ENCODE measurements around the gene OR11H7.
"Not testable (repeated sequence)": the region's sequence is repeated elsewhere in the genome, so short reads cannot be mapped to it uniquely, and the experiment has no call there.

Gene OR11H7

DNA sequence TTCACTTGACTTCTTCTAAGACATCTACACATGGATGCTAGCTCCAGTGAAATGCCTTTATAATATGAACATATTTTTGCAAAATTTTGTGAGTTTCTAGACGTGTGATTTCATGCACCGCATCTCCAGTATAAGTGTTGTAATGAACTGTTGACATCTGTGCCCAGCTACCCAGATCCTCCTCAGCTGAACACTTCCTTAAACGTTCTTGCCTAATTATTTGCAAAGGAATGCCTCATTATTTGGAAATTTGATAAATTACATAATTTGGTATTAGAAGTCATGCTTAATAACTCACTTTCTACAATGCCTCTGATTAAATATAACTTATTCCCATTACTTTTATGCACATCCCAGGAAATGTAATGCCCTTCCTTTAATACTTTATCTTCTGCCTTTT, 24.1 kb upstream of the OR11H7 start:
- Histone ChIP-seq H3K4me3 (ENCODE audit: low read length) (no peak overlapping the region), H3K27ac (ENCODE audit: low read length) (no peak overlapping the region), H3K9ac (ENCODE audit: low read depth, low read length) (no peak overlapping the region), H3K4me1 (ENCODE audit: insufficient read depth, low read length) (no peaks in the 10 kb centered on the region), H3K9me3 (ENCODE audit: insufficient read depth, low read depth, low read length) (peaks cover 83% of the 10 kb centered on the region), H3K27me3 (ENCODE audit: insufficient read depth, low read length) (no peaks in the 10 kb centered on the region), H3K36me3 (ENCODE audit: insufficient read depth, low read depth, low read length) (no peaks in the 10 kb centered on the region)

DNA sequence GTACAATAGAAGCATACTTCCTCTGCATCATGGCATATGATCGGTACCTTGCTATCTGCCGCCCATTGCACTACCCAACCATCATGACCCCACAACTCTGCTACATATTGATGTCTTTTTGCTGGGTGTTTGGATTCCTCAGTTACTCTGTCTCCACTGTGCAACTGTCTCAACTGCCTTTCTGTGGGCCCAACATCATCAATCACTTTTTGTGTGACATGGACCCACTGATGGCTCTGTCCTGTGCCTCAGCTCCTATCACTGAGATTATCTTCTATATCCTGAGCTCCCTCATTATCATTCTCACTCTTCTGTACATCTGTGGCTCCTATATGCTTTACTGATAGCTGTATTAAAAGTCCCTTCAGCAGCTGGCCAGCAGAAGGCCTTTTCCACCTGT, 19.2 kb upstream of the OR11H7 start:
- H3K4me3 ChIP-seq (ENCODE audit: low read length), result no peak overlapping the region
- H3K27ac ChIP-seq (ENCODE audit: low read length), result no peak overlapping the region
- peaks cover 68% of the 10 kb centered on the region for H3K9me3 ChIP-seq (ENCODE audit: insufficient read depth, low read depth, low read length)
- no peaks in the 10 kb centered on the region for H3K27me3 ChIP-seq (ENCODE audit: insufficient read depth, low read length)
- no peaks in the 10 kb centered on the region for H3K4me1 ChIP-seq (ENCODE audit: insufficient read depth, low read length)
- H3K36me3 ChIP-seq (ENCODE audit: insufficient read depth, low read depth, low read length), result no peaks in the 10 kb centered on the region
- H3K9ac ChIP-seq (ENCODE audit: low read depth, low read length), result no peak overlapping the region

DNA sequence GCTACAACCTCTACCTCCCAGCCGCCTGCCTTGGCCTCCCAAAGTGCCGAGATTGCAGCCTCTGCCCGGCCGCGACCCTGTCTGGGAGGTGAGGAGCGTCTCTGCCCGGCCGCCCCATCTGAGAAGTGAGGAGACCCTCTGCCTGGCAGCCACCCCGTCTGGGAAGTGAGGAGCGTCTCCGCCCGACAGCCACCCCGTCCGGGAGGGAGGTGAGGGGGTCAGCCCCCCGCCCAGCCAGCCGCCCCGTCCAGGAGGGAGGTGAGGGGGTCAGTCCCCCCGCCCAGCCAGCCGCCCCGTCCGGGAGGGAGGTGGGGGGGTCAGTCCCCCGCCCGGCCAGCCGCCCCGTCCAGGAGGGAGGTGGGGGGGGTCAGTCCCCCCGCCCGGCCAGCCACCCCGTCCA, 16.4 kb upstream of the OR11H7 start:
- H3K27me3 ChIP-seq (ENCODE audit: insufficient read depth, low read length); H3K27ac ChIP-seq (ENCODE audit: low read length); H3K4me3 ChIP-seq (ENCODE audit: low read length); H3K9ac ChIP-seq (ENCODE audit: low read depth, low read length); H3K4me1 ChIP-seq (ENCODE audit: insufficient read depth, low read length); H3K36me3 ChIP-seq (ENCODE audit: insufficient read depth, low read depth, low read length): not testable (repeated sequence)
- peaks cover 65% of the 10 kb centered on the region for H3K9me3 ChIP-seq (ENCODE audit: insufficient read depth, low read depth, low read length)

DNA sequence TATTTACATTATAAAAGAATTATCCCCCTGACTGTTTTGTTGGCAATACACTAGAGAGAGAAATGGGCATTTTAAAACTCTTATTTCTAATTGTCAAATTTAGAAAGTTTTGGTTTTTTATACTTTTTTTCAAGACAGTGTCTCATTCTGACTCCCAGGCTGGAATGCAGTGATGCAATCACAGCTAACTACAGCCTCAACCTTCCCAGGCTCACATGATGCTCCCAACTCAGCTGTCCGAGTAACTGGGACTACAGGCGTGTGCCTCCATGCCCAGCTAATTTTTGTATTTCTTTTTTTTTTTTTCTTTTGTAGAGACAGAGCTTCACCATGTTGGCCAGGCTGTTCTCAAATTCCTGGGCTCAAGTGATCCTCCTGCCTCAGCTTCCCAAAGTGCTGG, 13.6 kb upstream of the OR11H7 start:
- no peak overlapping the region for H3K27ac ChIP-seq (ENCODE audit: low read length)
- no peak overlapping the region for H3K9ac ChIP-seq (ENCODE audit: low read depth, low read length)
- no peaks in the 10 kb centered on the region for H3K27me3 ChIP-seq (ENCODE audit: insufficient read depth, low read length)
- no peak overlapping the region for H3K4me3 ChIP-seq (ENCODE audit: low read length)
- no peaks in the 10 kb centered on the region for H3K36me3 ChIP-seq (ENCODE audit: insufficient read depth, low read depth, low read length)
- H3K4me1 ChIP-seq (ENCODE audit: insufficient read depth, low read length), result no peaks in the 10 kb centered on the region
- peaks cover 64% of the 10 kb centered on the region for H3K9me3 ChIP-seq (ENCODE audit: insufficient read depth, low read depth, low read length)

DNA sequence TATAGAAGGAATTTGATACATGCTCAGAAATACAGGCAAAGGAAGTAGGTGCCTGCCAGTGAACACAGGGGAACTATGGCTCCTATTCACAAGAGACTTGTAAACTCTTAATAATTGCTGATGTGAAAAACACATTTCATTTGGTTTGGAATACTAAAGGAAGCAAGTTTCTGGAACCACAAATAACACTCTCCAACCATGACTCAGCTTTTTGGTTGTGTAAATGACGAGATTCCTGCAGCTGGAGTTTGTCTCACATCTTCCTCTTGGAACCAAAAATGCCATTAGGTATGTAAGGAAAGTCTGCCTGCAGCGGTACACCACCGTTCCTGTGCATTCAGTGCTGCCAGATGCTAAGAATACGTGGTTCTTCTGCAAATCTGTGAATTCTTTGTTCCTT, 9.7 kb upstream of the OR11H7 start:
- Histone ChIP-seq H3K27ac (ENCODE audit: low read length) (no peak overlapping the region), H3K4me3 (ENCODE audit: low read length) (no peak overlapping the region), H3K9me3 (ENCODE audit: insufficient read depth, low read depth, low read length) (peaks cover 78% of the 10 kb centered on the region), H3K4me1 (ENCODE audit: insufficient read depth, low read length) (no peaks in the 10 kb centered on the region), H3K36me3 (ENCODE audit: insufficient read depth, low read depth, low read length) (no peaks in the 10 kb centered on the region), H3K9ac (ENCODE audit: low read depth, low read length) (no peak overlapping the region), H3K27me3 (ENCODE audit: insufficient read depth, low read length) (no peaks in the 10 kb centered on the region)

DNA sequence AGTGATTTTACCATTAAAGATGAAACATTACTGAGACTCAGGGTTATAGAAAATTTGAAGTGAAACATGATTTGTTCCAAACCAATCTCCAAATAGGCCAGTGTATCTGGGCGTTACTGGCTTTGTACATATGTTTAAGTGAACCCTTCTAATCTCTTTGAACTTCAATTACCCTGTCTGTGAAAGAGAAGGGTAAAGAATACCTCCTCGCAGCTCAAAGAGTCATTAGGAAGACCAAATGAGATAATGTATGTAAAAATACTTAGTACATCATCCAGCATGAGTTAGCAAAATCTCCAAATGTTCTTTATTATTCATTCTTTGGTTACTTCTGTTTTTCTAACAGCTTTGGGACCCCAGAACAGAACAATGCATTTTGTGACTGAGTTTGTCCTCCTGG, 5.4 kb upstream of the OR11H7 start, which contains the start of gene OR11H6:
TSS of gene OR11H6 (plus strand) at position 301 of the 400 bp plus-strand sequence. CDS start at position 301, 0 bp downstream.
- Histone ChIP-seq H3K9ac (ENCODE audit: low read depth, low read length) (no peak within 1 kb of the TSS), H3K9me3 (ENCODE audit: insufficient read depth, low read depth, low read length) (peaks cover 78% of the 10 kb centered on the region)

DNA sequence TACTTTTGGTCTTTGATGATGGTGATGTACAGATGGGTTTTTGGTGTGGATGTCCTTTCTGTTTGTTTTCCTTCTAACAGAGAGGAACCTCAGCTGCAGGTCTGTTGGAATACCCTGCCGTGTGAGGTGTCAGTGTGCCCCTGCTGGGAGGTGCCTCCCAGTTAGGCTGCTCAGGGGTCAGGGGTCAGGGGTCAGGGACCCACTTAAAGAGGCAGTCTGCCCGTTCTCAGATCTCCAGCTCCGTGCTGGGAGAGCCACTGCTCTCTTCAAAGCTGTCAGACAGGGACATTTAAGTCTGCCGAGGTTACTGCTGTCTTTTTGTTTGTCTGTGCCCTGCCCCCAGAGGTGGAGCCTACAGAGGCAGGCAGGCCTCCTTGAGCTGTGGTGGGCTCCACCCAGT, 6.6 kb downstream of the OR11H7 start:
- peaks cover 18% of the 10 kb centered on the region for H3K9me3 ChIP-seq (ENCODE audit: insufficient read depth, low read depth, low read length)
- H3K4me1 ChIP-seq (ENCODE audit: insufficient read depth, low read length); H3K27me3 ChIP-seq (ENCODE audit: insufficient read depth, low read length); H3K27ac ChIP-seq (ENCODE audit: low read length); H3K9ac ChIP-seq (ENCODE audit: low read depth, low read length); H3K4me3 ChIP-seq (ENCODE audit: low read length); H3K36me3 ChIP-seq (ENCODE audit: insufficient read depth, low read depth, low read length): not testable (repeated sequence)

More for the DNA sequence above, 5.4 kb upstream of the OR11H7 start, which contains the start of gene OR11H6:
- no peaks in the 10 kb centered on the region for H3K27me3 ChIP-seq (ENCODE audit: insufficient read depth, low read length)
- H3K4me3 ChIP-seq (ENCODE audit: low read length), result no peak within 1 kb of the TSS
- H3K36me3 ChIP-seq (ENCODE audit: insufficient read depth, low read depth, low read length), result no peaks in the 10 kb centered on the region
- H3K4me1 ChIP-seq (ENCODE audit: insufficient read depth, low read length), result no peaks in the 10 kb centered on the region
- no peak within 1 kb of the TSS for H3K27ac ChIP-seq (ENCODE audit: low read length)

DNA sequence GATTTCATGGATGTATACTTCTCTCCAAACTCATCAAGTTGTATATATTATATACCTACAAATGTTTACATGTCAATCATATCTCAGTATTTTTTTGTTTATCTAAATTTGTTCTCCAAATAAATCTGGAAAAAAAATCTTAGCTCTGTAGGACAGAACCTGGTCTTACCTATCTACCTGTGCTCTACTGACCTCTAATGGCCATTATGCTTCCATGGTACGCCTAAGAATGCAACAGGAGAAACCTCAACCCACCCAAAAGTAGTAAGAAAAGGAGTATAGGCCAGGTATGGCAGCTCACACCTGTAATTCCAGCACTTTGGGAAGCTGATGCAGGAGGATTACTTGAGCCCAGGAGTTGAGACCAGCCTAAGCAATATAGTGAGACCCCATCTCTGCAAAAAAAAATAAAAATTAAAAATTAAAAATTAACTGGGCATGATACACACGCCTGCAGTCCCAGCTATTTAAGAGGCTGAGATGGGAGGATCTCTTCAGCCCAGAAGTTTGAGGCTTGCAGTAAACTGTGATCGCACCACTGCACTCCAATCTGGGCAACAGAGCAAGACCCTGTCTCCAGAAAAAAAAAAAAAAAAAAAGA, 19.0 kb downstream of the OR11H7 start:
- H3K9ac ChIP-seq (ENCODE audit: low read depth, low read length), result no peak overlapping the region
- no peak overlapping the region for H3K27ac ChIP-seq (ENCODE audit: low read length)
- no peaks in the 10 kb centered on the region for H3K36me3 ChIP-seq (ENCODE audit: insufficient read depth, low read depth, low read length)
- H3K4me1 ChIP-seq (ENCODE audit: insufficient read depth, low read length), result no peaks in the 10 kb centered on the region
- H3K27me3 ChIP-seq (ENCODE audit: insufficient read depth, low read length), result no peaks in the 10 kb centered on the region
- H3K4me3 ChIP-seq (ENCODE audit: low read length), result no peak overlapping the region
- H3K9me3 ChIP-seq (ENCODE audit: insufficient read depth, low read depth, low read length), result peaks cover 57% of the 10 kb centered on the region

DNA sequence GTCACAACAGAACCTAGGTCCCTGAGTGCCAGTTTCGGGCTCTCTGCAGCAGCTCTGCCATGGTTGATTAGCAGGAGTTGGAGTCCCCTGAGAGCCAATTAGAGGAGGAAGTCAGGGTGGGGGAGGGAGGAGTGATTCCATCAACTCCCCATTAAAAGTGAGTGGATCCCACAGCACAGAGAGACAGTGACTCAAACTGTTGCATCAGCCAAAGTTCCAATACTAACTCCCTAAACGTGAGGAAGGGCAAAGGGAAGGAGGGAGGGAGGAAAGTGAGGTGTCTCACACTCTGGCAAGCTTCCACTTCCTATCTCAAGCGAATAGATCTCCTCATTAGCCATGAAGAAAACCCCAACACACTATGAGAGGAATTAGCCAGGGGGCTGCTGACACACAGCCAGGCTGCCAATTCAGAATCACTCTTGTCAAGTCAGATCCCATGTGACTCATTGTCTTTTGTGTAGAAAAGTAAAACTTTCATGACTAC, 33.9 kb downstream of the OR11H7 start:
- Histone ChIP-seq H3K27me3 (ENCODE audit: insufficient read depth, low read length) (no peaks in the 10 kb centered on the region), H3K27ac (ENCODE audit: low read length) (no peak overlapping the region), H3K9ac (ENCODE audit: low read depth, low read length) (no peak overlapping the region), H3K4me3 (ENCODE audit: low read length) (no peak overlapping the region), H3K36me3 (ENCODE audit: insufficient read depth, low read depth, low read length) (no peaks in the 10 kb centered on the region), H3K4me1 (ENCODE audit: insufficient read depth, low read length) (no peaks in the 10 kb centered on the region), H3K9me3 (ENCODE audit: insufficient read depth, low read depth, low read length) (peaks cover 34% of the 10 kb centered on the region)

DNA sequence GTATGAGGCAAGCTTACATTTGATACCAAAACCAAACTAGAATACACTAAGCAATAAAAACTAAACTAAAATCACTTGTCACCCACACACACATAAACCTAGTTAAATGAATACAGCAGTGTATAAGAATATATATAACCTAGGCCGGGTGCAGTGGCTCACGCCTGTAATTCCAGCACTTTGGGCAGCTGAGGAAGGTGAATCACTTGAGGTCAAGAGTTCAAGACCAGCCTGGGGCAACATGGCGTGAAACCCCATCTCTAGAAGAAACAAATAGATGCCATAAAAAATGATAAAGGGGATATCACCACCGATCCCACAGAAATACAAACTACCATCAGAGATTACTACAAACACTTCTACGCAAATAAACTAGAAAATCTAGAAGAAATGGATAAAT, 35.6 kb downstream of the OR11H7 start:
- H3K27me3 ChIP-seq (ENCODE audit: insufficient read depth, low read length); H3K9ac ChIP-seq (ENCODE audit: low read depth, low read length); H3K27ac ChIP-seq (ENCODE audit: low read length); H3K4me3 ChIP-seq (ENCODE audit: low read length); H3K4me1 ChIP-seq (ENCODE audit: insufficient read depth, low read length); H3K36me3 ChIP-seq (ENCODE audit: insufficient read depth, low read depth, low read length): not testable (repeated sequence)
- peaks cover 34% of the 10 kb centered on the region for H3K9me3 ChIP-seq (ENCODE audit: insufficient read depth, low read depth, low read length)

DNA sequence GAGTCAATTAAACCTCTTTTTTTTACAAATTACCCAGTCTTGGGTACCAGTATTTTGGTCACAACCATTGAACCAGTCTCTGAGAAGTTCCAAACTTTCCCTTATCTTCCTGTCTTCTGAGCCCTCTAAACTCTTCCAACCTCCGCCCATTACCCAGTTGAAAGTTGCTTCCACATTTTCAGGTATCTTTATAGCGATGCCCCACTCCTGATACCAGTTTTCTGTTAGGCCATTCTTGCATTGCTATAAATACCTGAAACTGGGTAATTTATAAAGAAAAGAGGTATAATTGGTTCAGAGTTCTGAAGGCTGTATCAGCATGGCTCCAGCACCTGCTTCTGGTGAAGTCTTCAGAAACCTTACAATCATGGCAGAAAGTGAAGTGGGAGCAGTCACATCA, 45.3 kb downstream of the OR11H7 start:
- H3K9ac ChIP-seq (ENCODE audit: low read depth, low read length), result no peak overlapping the region
- H3K27ac ChIP-seq (ENCODE audit: low read length), result no peak overlapping the region
- H3K36me3 ChIP-seq (ENCODE audit: insufficient read depth, low read depth, low read length), result 0 out of 2 replicates have a peak, but pooled peaks cover 3% of the 10 kb centered on the region
- H3K4me1 ChIP-seq (ENCODE audit: insufficient read depth, low read length), result no peaks in the 10 kb centered on the region
- no peak overlapping the region for H3K4me3 ChIP-seq (ENCODE audit: low read length)
- H3K27me3 ChIP-seq (ENCODE audit: insufficient read depth, low read length), result no peaks in the 10 kb centered on the region
- H3K9me3 ChIP-seq (ENCODE audit: insufficient read depth, low read depth, low read length), result peaks cover 39% of the 10 kb centered on the region

DNA sequence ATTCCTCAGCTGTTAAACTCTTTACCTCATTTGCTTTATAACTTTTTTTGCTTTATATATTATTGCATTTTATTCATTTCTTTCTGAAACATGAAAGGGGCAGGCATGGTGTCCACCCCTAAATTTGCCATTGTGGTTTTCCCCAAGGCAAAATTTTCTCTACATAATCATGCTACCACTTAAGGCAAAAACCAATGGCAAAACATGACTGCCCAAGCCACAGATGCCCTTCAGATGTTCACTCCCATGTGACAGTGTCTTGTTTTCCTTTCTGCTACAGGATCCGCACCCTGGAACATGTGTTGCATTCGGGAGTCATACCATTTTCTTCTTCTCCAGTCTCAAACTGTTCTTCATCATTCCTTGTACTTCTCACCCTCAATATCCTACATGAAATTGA, 48.6 kb downstream of the OR11H7 start:
- Histone ChIP-seq H3K36me3 (ENCODE audit: insufficient read depth, low read depth, low read length) (0 out of 2 replicates have a peak, but pooled peaks cover 3% of the 10 kb centered on the region), H3K9ac (ENCODE audit: low read depth, low read length) (no peak overlapping the region), H3K27me3 (ENCODE audit: insufficient read depth, low read length) (no peaks in the 10 kb centered on the region), H3K4me1 (ENCODE audit: insufficient read depth, low read length) (no peaks in the 10 kb centered on the region), H3K27ac (ENCODE audit: low read length) (no peak overlapping the region), H3K9me3 (ENCODE audit: insufficient read depth, low read depth, low read length) (peaks cover 27% of the 10 kb centered on the region), H3K4me3 (ENCODE audit: low read length) (no peak overlapping the region)

Data from iPS-20b (cell line).